Activated T-cell treated with anti-CD3 and anti-CD28 coated beads, Interleukin-2, amount 50 U/mL, for 72 hours (primary cell): Measurements from ENCODE around the gene STMND1. TPM values are rescaled to one million over a fixed set of nuclear protein-coding genes. Genes with fewer than 3 reads are reported as not detected.
A peak's percentile ranks its signal among the peaks of the same experiment; 100 is the strongest.

Source experiments
- ATAC-seq, 2 donors: fragments of 150-1000 bp; cut with Tn5 transposase; replicated peaks in 1 of 2; 2 replicates each; pipeline ENCODE4 v1.10.0; 2021; ENCODE audit warnings: moderate library complexity in 2 of 2, mild to moderate bottlenecking in 1 of 2
- DNase-seq, 2 donors: peaks; one replicate each; pipeline ENCODE4 v3.0.0; 2021 to 2022; ENCODE audit warnings: mixed read lengths in 1 of 2
- H3K27ac Mint-ChIP-seq: one replicate; pipeline ENCODE4 v1.8.0; 2022; ENCODE audit warnings: mild to moderate bottlenecking, moderate library complexity, mixed read lengths
- H3K27me3 Mint-ChIP-seq: one replicate; pipeline ENCODE4 v1.8.0; 2022; ENCODE audit warnings: low read depth, mixed read lengths
- H3K36me3 Mint-ChIP-seq, 2 donors: one replicate each; pipeline ENCODE4 v1.8.0; 2022; ENCODE audit warnings: mixed read lengths in 2 of 2, mild to moderate bottlenecking in 1 of 2; ENCODE audit not compliant: insufficient read depth in 2 of 2
- H3K4me1 Mint-ChIP-seq: one replicate; pipeline ENCODE4 v1.8.0; 2022; ENCODE audit warnings: low read depth, mixed read lengths
- H3K4me3 Mint-ChIP-seq, 2 donors: one replicate each; pipeline ENCODE4 v1.8.0; 2022; ENCODE audit warnings: mild to moderate bottlenecking in 2 of 2, mixed read lengths in 2 of 2, moderate library complexity in 2 of 2
- H3K9me3 Mint-ChIP-seq, 2 donors: one replicate each; pipeline ENCODE4 v1.8.0; 2022; ENCODE audit warnings: mixed read lengths in 2 of 2
- total RNA-seq, 2 donors: library from RNA; stranded (reverse); gene quantifications; one replicate each; pipeline ENCODE4 v1.2.3, GENCODE V29; 2022

Gene STMND1
- total RNA-seq, 2 donors from 2014 or later, result not detected

GRCh38 chr6:17102258-17102870 is 514 bp downstream of the STMND1 start:
- ATAC-seq, result no peak
- H3K36me3 Mint-ChIP-seq, result no peaks in the 10 kb centered on the region
- peaks cover 69% of the 10 kb centered on the region for H3K27me3 Mint-ChIP-seq
- no peak for DNase-seq
- peaks cover 7% of the 10 kb centered on the region for H3K4me1 Mint-ChIP-seq
- peaks cover 0 to 2% of the 10 kb centered on the region in 2 donors for H3K9me3 Mint-ChIP-seq
- H3K27ac Mint-ChIP-seq, result no peak overlapping the region
- H3K4me3 Mint-ChIP-seq, result peak overlapping the region; percentile 63 to 81

DNA sequence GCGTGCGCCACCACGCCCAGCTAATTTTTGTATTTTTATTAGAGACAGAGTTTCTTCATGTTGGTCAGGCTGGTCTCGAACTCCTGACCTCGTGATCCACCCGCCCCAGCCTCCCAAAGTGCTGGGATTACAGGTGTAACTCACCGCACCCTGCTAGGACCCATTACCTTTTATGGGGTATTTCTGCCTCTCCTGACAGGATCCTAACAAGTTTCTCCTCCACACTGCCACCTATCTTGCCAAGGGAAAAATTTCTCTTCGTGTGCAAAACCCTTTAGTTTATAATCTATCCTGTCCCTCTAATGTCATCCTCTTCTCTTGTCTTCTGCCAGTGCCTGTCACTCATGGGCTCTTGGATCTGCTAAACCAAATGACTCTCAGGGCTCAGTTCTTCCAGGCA is 1.9 kb downstream of the STMND1 start:
- Mint-ChIP-seq H3K4me1 (peaks cover 7% of the 10 kb centered on the region), H3K4me3 (no peak overlapping the region), H3K9me3 (peaks cover 0 to 2% of the 10 kb centered on the region in 2 donors), H3K27me3 (peaks cover 77% of the 10 kb centered on the region), H3K27ac (no peak overlapping the region), H3K36me3 (no peaks in the 10 kb centered on the region)
- no peak for ATAC-seq
- no peak for DNase-seq

DNA sequence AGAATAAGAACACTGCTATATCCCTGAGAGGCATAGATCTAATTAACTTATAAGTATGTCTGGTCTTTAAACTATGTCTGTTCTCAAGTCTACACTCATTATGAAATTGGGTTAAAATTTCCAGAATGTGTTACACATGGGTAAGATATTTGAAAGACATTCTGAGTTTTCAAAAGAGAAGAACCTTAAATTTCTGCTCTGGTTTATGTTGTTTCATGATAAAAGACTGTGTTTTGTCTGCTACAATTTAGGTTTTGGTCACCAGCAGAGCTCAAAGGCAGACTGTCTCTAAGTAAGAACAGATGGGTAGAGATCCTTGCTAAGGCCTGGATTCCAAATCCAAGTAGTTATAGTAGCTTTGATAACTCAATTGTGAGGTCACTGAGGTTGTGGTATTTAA is 6.0 kb downstream of the STMND1 start:
- Mint-ChIP-seq H3K4me1 (no peaks in the 10 kb centered on the region), H3K27me3 (peaks cover 51% of the 10 kb centered on the region), H3K4me3 (no peak overlapping the region), H3K27ac (no peak overlapping the region), H3K9me3 (peaks cover 0 to 2% of the 10 kb centered on the region in 2 donors), H3K36me3 (no peaks in the 10 kb centered on the region)
- no peak for DNase-seq
- ATAC-seq, result no peak

- Mint-ChIP-seq H3K27me3 (peaks cover 10% of the 10 kb centered on the region), H3K4me3 (no peak overlapping the region), H3K27ac (no peak overlapping the region), H3K36me3 (no peaks in the 10 kb centered on the region), H3K4me1 (no peaks in the 10 kb centered on the region), H3K9me3 (no peaks in the 10 kb centered on the region)
- DNase-seq (no peak), ATAC-seq (no peak)
Measured at GRCh38 chr6:17115251-17116116, 13.6 kb downstream of the STMND1 start.

DNA sequence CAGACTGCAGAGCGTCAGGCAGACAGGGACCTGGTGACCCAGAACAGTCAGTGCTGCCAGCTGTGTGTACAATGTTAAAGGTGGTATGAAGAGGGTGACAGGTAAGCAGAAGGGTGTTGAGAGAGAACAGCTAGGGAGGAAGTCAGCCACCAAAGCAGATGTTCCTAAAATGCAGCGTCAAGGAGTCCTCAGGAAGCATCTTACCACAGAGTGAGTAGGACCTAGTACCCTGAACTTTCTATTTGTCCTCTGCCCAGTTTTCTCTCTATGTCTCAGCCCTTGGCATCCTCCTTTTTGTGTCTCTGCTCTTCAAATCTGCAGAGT is 14.2 kb downstream of the STMND1 start:
- Mint-ChIP-seq H3K27ac (no peak overlapping the region), H3K27me3 (peaks cover 13% of the 10 kb centered on the region), H3K4me3 (no peak overlapping the region), H3K9me3 (no peaks in the 10 kb centered on the region), H3K36me3 (no peaks in the 10 kb centered on the region), H3K4me1 (no peaks in the 10 kb centered on the region)
- ATAC-seq, result no peak
- DNase-seq, result no peak

DNA sequence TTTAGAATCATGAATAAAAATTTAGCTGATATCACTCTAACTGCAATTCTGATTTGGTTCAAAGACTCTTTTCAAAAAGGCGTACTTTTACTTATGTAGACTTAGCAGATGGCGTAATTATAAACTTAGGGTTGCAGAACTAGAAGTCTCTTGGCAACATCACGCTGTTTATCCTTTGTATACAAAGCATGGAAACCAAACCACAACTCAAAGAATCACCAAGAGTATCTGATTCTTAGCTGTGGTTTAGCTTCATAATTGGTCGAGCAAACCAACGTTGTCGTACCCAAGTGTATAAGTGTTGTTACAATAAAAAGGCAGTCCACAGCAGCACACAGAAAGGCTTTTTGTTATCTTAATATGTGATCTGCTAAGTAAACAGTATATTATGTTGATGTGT is 18.2 kb downstream of the STMND1 start:
- Mint-ChIP-seq H3K4me1 (no peaks in the 10 kb centered on the region), H3K27ac (no peak overlapping the region), H3K36me3 (no peaks in the 10 kb centered on the region), H3K4me3 (no peak overlapping the region), H3K9me3 (no peaks in the 10 kb centered on the region), H3K27me3 (peaks cover 22% of the 10 kb centered on the region)
- DNase-seq, result no peak
- ATAC-seq, result no peak

DNA sequence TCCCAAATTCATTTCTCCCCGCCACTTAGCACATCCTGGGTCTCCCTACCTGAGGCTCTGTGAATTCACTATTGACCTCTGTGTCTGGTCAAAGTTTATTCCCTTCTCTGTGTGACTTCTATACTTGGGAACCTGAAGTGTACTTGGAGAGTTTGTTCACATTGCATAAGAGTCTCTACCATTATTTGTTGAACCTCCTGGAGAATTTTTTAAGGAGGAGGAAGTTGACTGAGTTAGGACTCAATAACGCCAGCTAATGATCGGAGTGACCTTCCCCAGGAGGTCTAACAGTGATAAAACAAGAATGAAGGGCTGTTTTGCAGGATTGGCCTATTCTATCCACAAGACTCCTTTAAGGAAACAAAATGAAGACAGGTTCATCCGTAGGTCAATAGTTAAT is 23.6 kb downstream of the STMND1 start:
- DNase-seq, result no peak
- H3K4me3 Mint-ChIP-seq, result no peak overlapping the region
- peaks cover 14% of the 10 kb centered on the region for H3K27me3 Mint-ChIP-seq
- no peaks in the 10 kb centered on the region for H3K36me3 Mint-ChIP-seq
- H3K27ac Mint-ChIP-seq, result no peak overlapping the region
- H3K9me3 Mint-ChIP-seq, result no peaks in the 10 kb centered on the region
- ATAC-seq, result no peak
- no peaks in the 10 kb centered on the region for H3K4me1 Mint-ChIP-seq

- Mint-ChIP-seq H3K9me3 (peaks cover 4% of the 10 kb centered on the region in 2 donors), H3K4me3 (no peak overlapping the region), H3K4me1 (no peaks in the 10 kb centered on the region), H3K36me3 (peaks cover 5% of the 10 kb centered on the region in 2 donors), H3K27ac (no peak overlapping the region), H3K27me3 (peaks cover 14% of the 10 kb centered on the region)
- ATAC-seq (no peak), DNase-seq (no peak)
Measured at GRCh38 chr6:17130786-17131185, 28.9 kb downstream of the STMND1 start.

- Mint-ChIP-seq H3K27ac (no peak overlapping the region), H3K36me3 (peaks cover 5 to 6% of the 10 kb centered on the region in 2 donors), H3K9me3 (peaks cover 8 to 12% of the 10 kb centered on the region in 2 donors), H3K4me3 (no peak overlapping the region), H3K27me3 (peaks cover 20% of the 10 kb centered on the region), H3K4me1 (no peaks in the 10 kb centered on the region)
- no peak for ATAC-seq
- no peak for DNase-seq
Measured at GRCh38 chr6:17132967-17133366, 31.1 kb downstream of the STMND1 start.

DNA sequence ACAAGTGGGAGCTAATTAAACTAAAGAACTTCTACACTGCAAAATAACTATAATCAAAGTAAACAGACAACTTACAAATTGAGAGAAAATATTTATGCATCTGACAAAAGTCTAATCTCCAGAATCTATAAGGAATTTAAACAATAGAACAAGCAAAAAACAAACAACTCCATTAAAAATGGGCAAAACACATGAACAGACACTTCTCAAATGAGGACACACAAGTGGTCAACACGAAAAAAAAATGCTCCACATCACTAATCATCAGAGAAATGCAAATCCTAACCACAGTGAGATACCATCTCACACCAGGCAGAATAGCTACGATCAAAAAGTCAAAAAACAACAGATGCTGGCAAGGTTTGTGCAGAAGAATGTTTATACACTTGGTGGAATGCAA is 36.2 kb downstream of the STMND1 start:
- peaks cover 7 to 10% of the 10 kb centered on the region in 2 donors for H3K36me3 Mint-ChIP-seq
- no peak overlapping the region for H3K4me3 Mint-ChIP-seq
- H3K27ac Mint-ChIP-seq, result no peak overlapping the region

GRCh38 chr6:17144016-17144415 is 42.2 kb downstream of the STMND1 start:
- H3K4me3 Mint-ChIP-seq, result no peak overlapping the region
- H3K9me3 Mint-ChIP-seq, result peaks cover 9% of the 10 kb centered on the region in 2 donors
- ATAC-seq (no peak), DNase-seq (no peak)
- H3K27ac Mint-ChIP-seq, result no peak overlapping the region
- peaks cover 12% of the 10 kb centered on the region for H3K27me3 Mint-ChIP-seq
- no peaks in the 10 kb centered on the region for H3K4me1 Mint-ChIP-seq
- H3K36me3 Mint-ChIP-seq, result peaks cover 6 to 9% of the 10 kb centered on the region in 2 donors

More for the DNA sequence above, 36.2 kb downstream of the STMND1 start:
- ATAC-seq (no peak), DNase-seq (no peak)
- H3K27me3 Mint-ChIP-seq, result peaks cover 16% of the 10 kb centered on the region
- no peaks in the 10 kb centered on the region for H3K4me1 Mint-ChIP-seq
- H3K9me3 Mint-ChIP-seq, result peaks cover 14 to 17% of the 10 kb centered on the region in 2 donors

GRCh38 chr6:17149571-17149970 is 47.7 kb downstream of the STMND1 start:
- no peak for ATAC-seq
- H3K27me3 Mint-ChIP-seq, result peaks cover 12% of the 10 kb centered on the region
- DNase-seq, result no peak
- no peak overlapping the region for H3K27ac Mint-ChIP-seq
- no peak overlapping the region for H3K4me3 Mint-ChIP-seq
- H3K36me3 Mint-ChIP-seq, result peaks cover 3 to 6% of the 10 kb centered on the region in 2 donors
- H3K9me3 Mint-ChIP-seq, result peaks cover 2 to 5% of the 10 kb centered on the region in 2 donors
- H3K4me1 Mint-ChIP-seq, result no peaks in the 10 kb centered on the region

GRCh38 chr6:17150096-17150495 is 48.2 kb downstream of the STMND1 start:
- Mint-ChIP-seq H3K27me3 (peaks cover 12% of the 10 kb centered on the region), H3K9me3 (peaks cover 1 to 2% of the 10 kb centered on the region in 2 donors), H3K36me3 (peaks cover 3 to 6% of the 10 kb centered on the region in 2 donors), H3K27ac (no peak overlapping the region), H3K4me3 (no peak overlapping the region), H3K4me1 (no peaks in the 10 kb centered on the region)
- DNase-seq (no peak), ATAC-seq (no peak)
